Keratinocyte (primary cell): ENCODE data around the gene KHNYN. TPM values are rescaled to one million over a fixed set of nuclear protein-coding genes. Genes with fewer than 3 reads are reported as not detected.

ENCODE experiments used
- DNase-seq: peaks from one replicate; pipeline ENCODE4 v3.0.0-alpha.2; 2011; ENCODE audit warnings: low read depth, missing footprints, low spot score
- FAIRE-seq: peaks from 2 replicates; lab custom pipeline; 2011; peaks lifted over from hg19 to GRCh38; lab: Jason Lieb, UNC
- H2AFZ ChIP-seq: 2 replicates; pipeline ENCODE4 v1.6.0; 2012; ENCODE audit warnings: low read length, control low read depth, inconsistent platforms; ENCODE audit not compliant: control insufficient read depth
- H3K27ac ChIP-seq: 2 replicates; pipeline ENCODE4 v1.5.1; 2011; ENCODE audit warnings: low read length; ENCODE audit not compliant: control insufficient read depth, insufficient read depth
- H3K27me3 ChIP-seq: 3 replicates; pipeline ENCODE4 v1.6.0; 2011; ENCODE audit warnings: low read length; ENCODE audit not compliant: control insufficient read depth, insufficient read depth; ENCODE audit errors: extremely low read depth
- H3K36me3 ChIP-seq, 2 experiments: 2 replicates in 1 of 2; 3 replicates in 1 of 2; pipeline ENCODE4 v1.5.1; 2011; ENCODE audit warnings: low read length in 2 of 2, mild to moderate bottlenecking in 1 of 2; ENCODE audit not compliant: control insufficient read depth in 2 of 2, insufficient read depth in 2 of 2; ENCODE audit errors: extremely low read depth in 1 of 2
- H3K4me1 ChIP-seq: 3 replicates; pipeline ENCODE4 v1.5.1; 2011; ENCODE audit warnings: low read length; ENCODE audit not compliant: control insufficient read depth, insufficient read depth; ENCODE audit errors: extremely low read depth
- H3K4me2 ChIP-seq: 3 replicates; pipeline ENCODE4 v1.6.0; 2011; ENCODE audit warnings: low read depth, low read length; ENCODE audit not compliant: control insufficient read depth, insufficient read depth; ENCODE audit errors: extremely low read depth
- H3K4me3 ChIP-seq, 3 experiments: fragments of 200-600 bp in 1 of 3; sonication (generic) in 1 of 3; 2 replicates in 2 of 3; 3 replicates in 1 of 3; pipeline ENCODE4 v1.5.1; 2011 to 2016; ENCODE audit warnings: low read length in 3 of 3, mild to moderate bottlenecking in 3 of 3, control low read depth in 2 of 3, inconsistent platforms in 1 of 3, low read depth in 1 of 3, mixed read lengths in 1 of 3, mixed run types in 1 of 3, moderate library complexity in 1 of 3; ENCODE audit not compliant: control insufficient read depth in 2 of 3, insufficient read depth in 2 of 3; ENCODE audit errors: extremely low read depth in 1 of 3
- H3K79me2 ChIP-seq: 2 replicates; pipeline ENCODE4 v1.6.0; 2012; ENCODE audit warnings: low read length; ENCODE audit not compliant: control insufficient read depth, insufficient read depth
- H3K9ac ChIP-seq: 3 replicates; pipeline ENCODE4 v1.6.0; 2011; ENCODE audit warnings: low read length; ENCODE audit not compliant: control insufficient read depth, insufficient read depth; ENCODE audit errors: extremely low read depth
- H3K9me1 ChIP-seq: 3 replicates; pipeline ENCODE4 v1.6.0; 2011; ENCODE audit warnings: low read length; ENCODE audit not compliant: control insufficient read depth, insufficient read depth; ENCODE audit errors: extremely low read depth
- H3K9me3 ChIP-seq: 2 replicates; pipeline ENCODE4 v1.5.1; 2012; ENCODE audit warnings: low read depth, low read length; ENCODE audit not compliant: control insufficient read depth
- H4K20me1 ChIP-seq: 3 replicates; pipeline ENCODE4 v1.6.0; 2011; ENCODE audit warnings: low read length; ENCODE audit not compliant: control insufficient read depth, insufficient read depth; ENCODE audit errors: extremely low read depth
- EZH2 ChIP-seq: IDR thresholded peaks from one replicate; pipeline ENCODE4 v1.6.1; 2012; ENCODE audit warnings: inconsistent platforms, mild to moderate bottlenecking, low read length, moderate library complexity
- dilution Hi-C: fragments of 300-500 bp; cut with MboI; formaldehyde crosslinking; loops from one replicate; pipeline ENCODE4 v1.7.0; 2020; ENCODE audit warnings: low sequenced_read_pairs; ENCODE audit not compliant: extremely low pct_ligation_motif_present
- polyA plus RNA-seq, 5 experiments: library from polyadenylated mRNA; depleted of rRNA in 3 of 5; stranded (reverse) in 3 of 5; stranded (forward) in 1 of 5; unstranded in 1 of 5; fragments of >200 nt; gene quantifications; 1 replicate in 1 of 5; 2 replicates in 3 of 5; 3 replicates in 1 of 5; pipeline versions ENCODE4 v1.2.1 to v1.2.3, GENCODE V29; 2011 to 2012; ENCODE audit warnings: missing spikeins in 2 of 5, low read depth in 1 of 5, low replicate concordance in 1 of 5
- TF ChIP-seq, protein P1 (sequence below), 3 experiments: IDR thresholded peaks in 1 of 3; conservative IDR thresholded peaks in 1 of 3; optimal IDR thresholded peaks in 1 of 3; 2 replicates in 2 of 3; 3 replicates in 1 of 3; pipeline versions ENCODE3 to v1.5.1; 2011; ENCODE audit warnings: low read length in 3 of 3, mild to moderate bottlenecking in 3 of 3, moderate library complexity in 2 of 3, control low read depth in 1 of 3, inconsistent platforms in 1 of 3; ENCODE audit not compliant: insufficient read depth in 2 of 3; ENCODE audit errors: extremely low read depth in 1 of 3

KHNYN gene
- polyA plus RNA-seq, 1 donor (not counting 4 experiments of a cell fraction or from before 2014, with no cell fraction given), result 26.0 TPM

- dilution Hi-C loops, result no loop called here
- Histone ChIP-seq H3K4me3 (no peak overlapping the region), H3K79me2 (no peaks in the 10 kb centered on the region), H3K4me1 (no peaks in the 10 kb centered on the region), H3K4me2 (no peak overlapping the region), H4K20me1 (no peaks in the 10 kb centered on the region), H3K27ac (no peak overlapping the region), H2AFZ (no peak overlapping the region), H3K9me3 (no peaks in the 10 kb centered on the region), H3K27me3 (no peaks in the 10 kb centered on the region), H3K9ac (no peak overlapping the region), H3K9me1 (no peaks in the 10 kb centered on the region), H3K36me3 (no peaks in the 10 kb centered on the region)
- FAIRE-seq (no peak), DNase-seq (no peak)
- no peak for TF ChIP-seq EZH2
- TF ChIP-seq, protein P1, sequence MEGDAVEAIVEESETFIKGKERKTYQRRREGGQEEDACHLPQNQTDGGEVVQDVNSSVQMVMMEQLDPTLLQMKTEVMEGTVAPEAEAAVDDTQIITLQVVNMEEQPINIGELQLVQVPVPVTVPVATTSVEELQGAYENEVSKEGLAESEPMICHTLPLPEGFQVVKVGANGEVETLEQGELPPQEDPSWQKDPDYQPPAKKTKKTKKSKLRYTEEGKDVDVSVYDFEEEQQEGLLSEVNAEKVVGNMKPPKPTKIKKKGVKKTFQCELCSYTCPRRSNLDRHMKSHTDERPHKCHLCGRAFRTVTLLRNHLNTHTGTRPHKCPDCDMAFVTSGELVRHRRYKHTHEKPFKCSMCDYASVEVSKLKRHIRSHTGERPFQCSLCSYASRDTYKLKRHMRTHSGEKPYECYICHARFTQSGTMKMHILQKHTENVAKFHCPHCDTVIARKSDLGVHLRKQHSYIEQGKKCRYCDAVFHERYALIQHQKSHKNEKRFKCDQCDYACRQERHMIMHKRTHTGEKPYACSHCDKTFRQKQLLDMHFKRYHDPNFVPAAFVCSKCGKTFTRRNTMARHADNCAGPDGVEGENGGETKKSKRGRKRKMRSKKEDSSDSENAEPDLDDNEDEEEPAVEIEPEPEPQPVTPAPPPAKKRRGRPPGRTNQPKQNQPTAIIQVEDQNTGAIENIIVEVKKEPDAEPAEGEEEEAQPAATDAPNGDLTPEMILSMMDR (optimal IDR thresholded peaks at IDR 0.05 in 1 of 3, IDR thresholded peaks at IDR 0.05 in 1 of 3, conservative IDR thresholded peaks at IDR 0.05 in 1 of 3; ENCODE audit: extremely low read depth in 1 of 3, insufficient read depth in 2 of 3, low read length in 3 of 3), result no peak
These were observed 33.5 kb downstream of the KHNYN start for GRCh38 chr14:24463017-24463883.

DNA sequence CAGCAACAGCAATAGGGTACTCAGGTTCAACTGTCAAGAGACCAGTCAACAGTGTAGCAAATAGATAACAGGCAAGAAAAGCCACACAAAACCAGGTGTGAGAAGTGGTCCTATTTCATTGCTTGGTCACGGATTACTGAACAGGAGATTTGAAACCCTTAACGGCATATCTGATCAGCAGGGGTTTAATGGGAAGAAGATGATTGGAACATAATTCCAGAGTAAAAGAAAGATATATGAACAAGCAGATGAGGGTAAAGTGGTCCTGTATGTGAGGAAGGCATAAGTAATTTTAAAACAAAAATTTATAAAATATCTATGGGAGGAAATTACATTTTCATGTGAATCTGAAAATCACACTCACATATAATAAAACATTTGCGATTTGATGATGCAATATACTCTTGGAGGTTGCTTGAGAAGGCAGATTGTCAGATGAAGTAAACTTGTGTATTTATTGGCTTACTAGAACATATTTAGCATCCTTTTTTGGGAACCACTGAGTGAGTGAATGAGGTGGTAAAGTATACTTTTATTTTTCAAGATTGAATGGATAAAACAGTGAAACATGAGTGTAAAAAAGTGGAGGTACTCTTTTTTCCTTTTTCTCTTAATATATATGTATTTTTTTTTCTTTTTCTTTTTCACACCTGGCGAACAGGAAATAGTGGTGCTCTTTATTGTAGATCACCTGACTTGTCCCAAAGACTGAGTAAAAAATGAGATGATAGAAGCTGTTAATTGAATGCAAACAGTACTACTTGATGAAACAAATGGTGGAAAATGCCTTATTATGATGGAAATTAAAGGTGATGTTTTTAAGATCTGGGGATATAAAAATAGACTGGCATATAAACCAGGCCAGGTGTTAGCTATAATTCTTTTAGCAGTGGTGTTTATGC, 34.4 kb downstream of the KHNYN start:
- Histone ChIP-seq H3K9me3 (no peaks in the 10 kb centered on the region), H3K4me2 (no peak overlapping the region), H3K79me2 (no peaks in the 10 kb centered on the region), H3K9me1 (no peaks in the 10 kb centered on the region), H4K20me1 (no peaks in the 10 kb centered on the region), H3K4me1 (no peaks in the 10 kb centered on the region), H3K9ac (no peak overlapping the region), H2AFZ (no peak overlapping the region), H3K4me3 (no peak overlapping the region), H3K27ac (no peak overlapping the region), H3K27me3 (no peaks in the 10 kb centered on the region), H3K36me3 (no peaks in the 10 kb centered on the region)
- no peak for DNase-seq
- no peak for FAIRE-seq
- dilution Hi-C loops, result no loop called here
- no peak for TF ChIP-seq EZH2
- TF ChIP-seq, protein P1 (optimal IDR thresholded peaks at IDR 0.05 in 1 of 3, IDR thresholded peaks at IDR 0.05 in 1 of 3, conservative IDR thresholded peaks at IDR 0.05 in 1 of 3; ENCODE audit: extremely low read depth in 1 of 3, insufficient read depth in 2 of 3, low read length in 3 of 3), result no peak
